C4-2B (cell line): ENCODE results near the gene ZZZ3.
"Not testable (repeated sequence)": the region's sequence is repeated elsewhere in the genome, so short reads cannot be mapped to it uniquely, and the experiment has no call there.

ENCODE experiments used
- H3K27ac ChIP-seq: fragments of 450-650 bp; 2 replicates; pipeline ENCODE4 v1.5.1; 2017
- CTCF ChIP-seq: fragments of 450-650 bp; conservative IDR thresholded peaks from 2 replicates; pipeline ENCODE4 v1.5.1; 2017; ENCODE audit warnings: mild to moderate bottlenecking
- ZFX ChIP-seq: fragments of 450-650 bp; IDR thresholded peaks from 2 replicates; pipeline ENCODE4 v1.6.1; 2017

ZZZ3 gene

GRCh38 chr1:77704736-77705135 lies 22.3 kb upstream of the ZZZ3 start:
- no peak for TF ChIP-seq CTCF
- no peak for TF ChIP-seq ZFX
- H3K27ac ChIP-seq, result no peak overlapping the region

GRCh38 chr1:77699673-77700072 lies 17.2 kb upstream of the ZZZ3 start:
- not testable (repeated sequence) for H3K27ac ChIP-seq

GRCh38 chr1:77697441-77697840 lies 15.0 kb upstream of the ZZZ3 start:
- H3K27ac ChIP-seq, result no peak overlapping the region
- no peak for TF ChIP-seq CTCF
- no peak for TF ChIP-seq ZFX

GRCh38 chr1:77688939-77689338 lies 6.5 kb upstream of the ZZZ3 start:
- no peak for TF ChIP-seq CTCF
- TF ChIP-seq ZFX, result no peak
- H3K27ac ChIP-seq, result no peak overlapping the region

- H3K27ac ChIP-seq, result no peak overlapping the region
Observed at GRCh38 chr1:77687519-77687906, 5.1 kb upstream of the ZZZ3 start.

GRCh38 chr1:77686796-77687518 lies 4.5 kb upstream of the ZZZ3 start:
- H3K27ac ChIP-seq, result no peak overlapping the region
- TF ChIP-seq ZFX, result no peak
- TF ChIP-seq CTCF, result no peak

More at GRCh38 chr1:77687519-77687906, 5.1 kb upstream of the ZZZ3 start:
- no peak for TF ChIP-seq ZFX
- no peak; the same call in 1 of the 2 replicates for TF ChIP-seq CTCF

GRCh38 chr1:77683160-77684148 lies 996 bp upstream of the ZZZ3 start:
- TF ChIP-seq CTCF (peak; percentile 97), ZFX (peak; percentile 47; the same call in 1 of the 2 replicates)
- H3K27ac ChIP-seq, result peak overlapping the region; percentile 94
